ENCODE results near the gene IQSEC3. TPM values are rescaled to one million over a fixed set of nuclear protein-coding genes. Genes with fewer than 3 reads are reported as not detected.
A peak's percentile ranks its signal among the peaks of the same experiment; 100 is the strongest.

IQSEC3 gene
- total and polyA plus RNA-seq, 4 donors = 0.29 to 7.5 (median 1.5) TPM

- no peak overlapping the region for H3K9ac ChIP-seq (ENCODE audit: insufficient read depth in 1 of 2, low read length in 2 of 2)
- WGBS, 2 donors = 75 to 81% methylated on average over 16 of the region's 16 CpGs
- TF ChIP-seq CTCF (IDR thresholded peaks at IDR 0.05; ENCODE audit: control extremely low read depth, extremely low read depth) = no peak
- H3K9me3 ChIP-seq (ENCODE audit: control insufficient read depth in 4 of 4, insufficient read depth in 3 of 4, low read length in 3 of 4) = no peaks in the 10 kb centered on the region
- H3K27me3 ChIP-seq (ENCODE audit: control insufficient read depth in 3 of 3, insufficient read depth in 3 of 3, low read length in 2 of 3) = no peaks in the 10 kb centered on the region
- H3K4me3 ChIP-seq = no peak overlapping the region
- no peak overlapping the region for H3K27ac ChIP-seq (ENCODE audit: low read depth in 1 of 2, low read length in 1 of 2)
- H3K36me3 ChIP-seq (ENCODE audit: control insufficient read depth in 4 of 4, insufficient read depth in 4 of 4, low read length in 4 of 4) = no peaks in the 10 kb centered on the region
- no peak for ATAC-seq (ENCODE audit: insufficient read depth, low FRiP score)
- H3K4me1 ChIP-seq (ENCODE audit: control insufficient read depth in 5 of 5, insufficient read depth in 5 of 5, low read length in 5 of 5) = peaks cover 0 to 27% (median 9%) of the 10 kb centered on the region in 5 donors
- no peak for DNase-seq
These were observed 109.2 kb downstream of the IQSEC3 start for GRCh38 chr12:175759-176158.

- peak overlapping the region in 1 of 2 donors; percentile 51 for H3K27ac ChIP-seq (ENCODE audit: low read depth in 1 of 2, low read length in 1 of 2)
- H3K4me3 ChIP-seq = no peak overlapping the region
- ATAC-seq (ENCODE audit: insufficient read depth, low FRiP score) (no peak), DNase-seq (no peak)
- no peaks in the 10 kb centered on the region for H3K36me3 ChIP-seq (ENCODE audit: control insufficient read depth in 4 of 4, insufficient read depth in 4 of 4, low read length in 4 of 4)
- no peaks in the 10 kb centered on the region for H3K9me3 ChIP-seq (ENCODE audit: control insufficient read depth in 4 of 4, insufficient read depth in 3 of 4, low read length in 3 of 4)
- no peak overlapping the region for H3K9ac ChIP-seq (ENCODE audit: insufficient read depth in 1 of 2, low read length in 2 of 2)
- TF ChIP-seq CTCF (IDR thresholded peaks at IDR 0.05; ENCODE audit: control extremely low read depth, extremely low read depth) = no peak
- 67 to 76% methylated on average over 16 of the region's 16 CpGs for WGBS, 2 donors
- no peaks in the 10 kb centered on the region for H3K27me3 ChIP-seq (ENCODE audit: control insufficient read depth in 3 of 3, insufficient read depth in 3 of 3, low read length in 2 of 3)
- peaks cover 0 to 27% (median 9%) of the 10 kb centered on the region in 5 donors for H3K4me1 ChIP-seq (ENCODE audit: control insufficient read depth in 5 of 5, insufficient read depth in 5 of 5, low read length in 5 of 5)
These were observed 110.0 kb downstream of the IQSEC3 start for GRCh38 chr12:176321-177181.

- DNase-seq = no peak
- ATAC-seq (ENCODE audit: insufficient read depth, low FRiP score) = no peak
- 70 to 81% methylated on average over 11 of the region's 11 CpGs for WGBS, 2 donors
- TF ChIP-seq CTCF (IDR thresholded peaks at IDR 0.05; ENCODE audit: control extremely low read depth, extremely low read depth) = no peak
- Histone ChIP-seq H3K9ac (ENCODE audit: insufficient read depth in 1 of 2, low read length in 2 of 2) (no peak overlapping the region), H3K4me3 (no peak overlapping the region), H3K27ac (ENCODE audit: low read depth in 1 of 2, low read length in 1 of 2) (peak overlapping the region in 1 of 2 donors; percentile 7), H3K27me3 (ENCODE audit: control insufficient read depth in 3 of 3, insufficient read depth in 3 of 3, low read length in 2 of 3) (no peaks in the 10 kb centered on the region), H3K4me1 (ENCODE audit: control insufficient read depth in 5 of 5, insufficient read depth in 5 of 5, low read length in 5 of 5) (peaks cover 0 to 23% (median 9%) of the 10 kb centered on the region in 5 donors), H3K9me3 (ENCODE audit: control insufficient read depth in 4 of 4, insufficient read depth in 3 of 4, low read length in 3 of 4) (no peaks in the 10 kb centered on the region), H3K36me3 (ENCODE audit: control insufficient read depth in 4 of 4, insufficient read depth in 4 of 4, low read length in 4 of 4) (no peaks in the 10 kb centered on the region)
These were observed 110.9 kb downstream of the IQSEC3 start for GRCh38 chr12:177336-177979.
